GF-D8 (cell line): ENCODE results near the gene BCL7A.

Source experiments
- DNase-seq: peaks from one replicate; lab custom pipeline; 2025; lab: John Stamatoyannopoulos, UW

Gene BCL7A

GRCh38 chr12:122079532-122080081 lies 57.9 kb downstream of the BCL7A start:
- peak; percentile 14 for DNase-seq

GRCh38 chr12:122080149-122081082 lies 58.7 kb downstream of the BCL7A start:
- peak; percentile 78 for DNase-seq

GRCh38 chr12:122081083-122081696 lies 59.5 kb downstream of the BCL7A start:
- DNase-seq = peak; percentile 35

- DNase-seq = peak; percentile 86
Observed at GRCh38 chr12:122081697-122082221, 60.1 kb downstream of the BCL7A start.

GRCh38 chr12:122082621-122083356 lies 61.1 kb downstream of the BCL7A start:
- no peak for DNase-seq

DNA sequence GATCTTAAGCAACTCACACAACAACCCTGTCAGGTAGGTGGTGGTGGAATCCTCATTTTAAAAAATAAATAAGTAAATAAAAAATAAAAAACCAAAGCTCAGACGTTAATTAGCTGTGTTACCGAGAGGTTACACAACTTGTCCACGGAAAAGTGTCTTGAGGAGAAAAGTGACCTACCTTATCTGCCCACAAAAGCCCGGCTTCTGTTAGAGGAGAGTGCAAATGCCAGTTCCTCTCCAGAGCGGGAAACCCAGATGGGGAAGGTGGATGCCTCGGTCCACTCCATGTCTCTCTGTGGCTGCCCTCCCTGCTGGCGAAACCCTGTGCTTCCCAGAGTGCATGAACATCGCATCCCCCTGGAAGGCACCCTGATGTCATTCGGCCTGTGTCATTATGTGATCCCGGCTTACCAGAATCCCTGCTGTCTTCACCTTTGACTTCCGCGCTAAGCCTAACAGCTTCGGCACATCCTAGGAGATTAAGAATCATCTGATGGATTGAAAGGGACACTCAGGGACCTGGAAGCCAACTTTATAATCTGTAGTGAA lies 63.2 kb downstream of the BCL7A start:
- DNase-seq = no peak

DNA sequence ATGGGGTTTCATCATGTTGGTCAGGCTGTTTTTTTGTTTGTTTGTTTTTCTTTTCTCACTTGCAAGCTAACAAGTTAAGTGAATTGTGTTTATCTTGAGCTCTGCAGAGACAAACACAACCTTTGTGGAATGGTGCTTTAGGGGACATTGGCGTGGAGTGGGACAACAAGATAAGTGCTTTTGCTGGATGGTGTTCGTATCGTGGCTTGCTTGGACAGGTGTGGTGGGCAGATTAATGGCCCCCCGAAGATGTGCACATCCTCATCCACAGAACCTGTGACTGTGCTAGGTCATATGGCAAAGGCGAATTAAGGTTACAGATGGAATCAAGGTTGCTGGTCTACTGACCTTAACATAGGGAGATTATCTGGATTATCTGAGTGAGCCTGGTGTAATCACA lies 63.9 kb downstream of the BCL7A start:
- no peak for DNase-seq

- DNase-seq = no peak
Observed at GRCh38 chr12:122086116-122086515, 64.4 kb downstream of the BCL7A start.

- no peak for DNase-seq
Observed at GRCh38 chr12:122086641-122087285, 65.1 kb downstream of the BCL7A start.

DNA sequence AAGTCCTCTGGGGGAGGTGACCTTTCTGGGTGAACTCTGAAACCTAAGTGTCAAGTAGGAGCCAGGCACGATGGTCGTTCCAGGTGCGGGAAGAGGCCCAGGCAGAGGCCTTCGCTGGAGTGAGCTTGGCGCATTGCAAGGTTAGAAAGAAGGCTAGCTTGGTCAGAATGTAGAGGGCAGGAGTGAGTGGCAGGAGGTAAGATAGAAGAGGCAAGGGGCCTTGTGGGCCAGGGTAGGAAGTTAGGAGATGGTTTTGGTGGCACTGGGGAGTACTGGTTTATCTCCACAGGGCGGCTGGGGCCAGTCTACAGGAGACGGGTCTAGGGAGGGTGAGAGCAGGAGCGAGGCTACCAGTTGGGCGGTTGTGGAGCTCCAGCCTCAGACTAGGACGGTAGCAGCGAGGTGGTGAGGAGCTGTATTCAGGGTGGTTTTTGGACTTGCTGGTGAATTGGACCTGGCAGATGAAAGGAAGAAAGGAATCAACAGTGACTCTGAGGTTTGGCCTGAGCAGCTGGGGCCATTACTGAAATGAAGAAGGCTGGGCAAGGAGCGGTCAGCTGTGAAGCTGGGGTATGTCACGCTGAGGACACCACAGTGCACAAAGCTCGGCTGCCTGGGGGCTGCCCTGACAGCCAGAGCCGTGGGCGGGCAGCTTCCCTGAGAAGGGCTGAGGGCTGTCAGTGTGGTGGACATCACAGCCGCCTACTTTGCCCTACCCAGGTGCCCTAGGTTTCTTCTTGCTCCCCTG lies 65.9 kb downstream of the BCL7A start:
- no peak for DNase-seq

GRCh38 chr12:122088179-122088810 lies 66.6 kb downstream of the BCL7A start:
- DNase-seq = no peak

- DNase-seq = no peak
Observed at GRCh38 chr12:122089077-122089476, 67.4 kb downstream of the BCL7A start.

DNA sequence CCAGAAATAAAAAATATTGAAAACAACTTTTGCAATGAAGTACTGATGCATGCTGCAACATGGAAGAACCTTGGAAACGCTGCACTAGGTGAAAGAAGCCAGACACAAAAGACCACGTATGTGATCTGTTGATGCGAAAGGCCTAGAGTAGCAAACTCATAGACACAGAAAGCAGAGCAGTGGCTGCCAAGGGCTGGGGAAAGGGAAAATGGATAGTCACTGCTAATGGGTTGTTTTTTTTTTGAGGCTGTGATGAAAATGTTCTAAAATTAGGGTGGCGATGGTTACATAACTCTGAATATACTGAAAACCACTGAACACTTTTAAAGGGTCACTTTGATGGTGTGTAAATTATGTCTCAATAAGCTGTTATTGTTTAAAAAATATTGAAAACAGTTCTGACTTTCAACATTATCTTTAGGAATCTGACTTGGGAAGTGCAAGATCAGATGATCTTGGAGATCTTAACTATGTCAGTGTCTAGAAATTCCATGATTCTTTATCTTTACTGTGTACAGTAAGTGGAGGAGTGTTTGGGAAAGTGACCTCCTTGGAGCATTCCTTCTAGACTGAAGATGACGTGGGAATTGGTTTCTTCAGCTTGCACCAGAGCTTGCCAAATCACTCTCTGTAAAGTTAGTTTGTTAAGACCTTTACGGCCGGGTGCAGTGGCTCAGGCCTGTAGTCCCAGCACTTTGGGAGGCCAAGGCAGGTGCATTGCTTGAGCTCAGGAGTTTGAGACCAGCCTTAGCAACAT lies 69.3 kb downstream of the BCL7A start:
- no peak for DNase-seq

- no peak for DNase-seq
Observed at GRCh38 chr12:122093098-122093883, 71.6 kb downstream of the BCL7A start.

GRCh38 chr12:122094137-122094734 lies 72.6 kb downstream of the BCL7A start:
- no peak for DNase-seq

DNA sequence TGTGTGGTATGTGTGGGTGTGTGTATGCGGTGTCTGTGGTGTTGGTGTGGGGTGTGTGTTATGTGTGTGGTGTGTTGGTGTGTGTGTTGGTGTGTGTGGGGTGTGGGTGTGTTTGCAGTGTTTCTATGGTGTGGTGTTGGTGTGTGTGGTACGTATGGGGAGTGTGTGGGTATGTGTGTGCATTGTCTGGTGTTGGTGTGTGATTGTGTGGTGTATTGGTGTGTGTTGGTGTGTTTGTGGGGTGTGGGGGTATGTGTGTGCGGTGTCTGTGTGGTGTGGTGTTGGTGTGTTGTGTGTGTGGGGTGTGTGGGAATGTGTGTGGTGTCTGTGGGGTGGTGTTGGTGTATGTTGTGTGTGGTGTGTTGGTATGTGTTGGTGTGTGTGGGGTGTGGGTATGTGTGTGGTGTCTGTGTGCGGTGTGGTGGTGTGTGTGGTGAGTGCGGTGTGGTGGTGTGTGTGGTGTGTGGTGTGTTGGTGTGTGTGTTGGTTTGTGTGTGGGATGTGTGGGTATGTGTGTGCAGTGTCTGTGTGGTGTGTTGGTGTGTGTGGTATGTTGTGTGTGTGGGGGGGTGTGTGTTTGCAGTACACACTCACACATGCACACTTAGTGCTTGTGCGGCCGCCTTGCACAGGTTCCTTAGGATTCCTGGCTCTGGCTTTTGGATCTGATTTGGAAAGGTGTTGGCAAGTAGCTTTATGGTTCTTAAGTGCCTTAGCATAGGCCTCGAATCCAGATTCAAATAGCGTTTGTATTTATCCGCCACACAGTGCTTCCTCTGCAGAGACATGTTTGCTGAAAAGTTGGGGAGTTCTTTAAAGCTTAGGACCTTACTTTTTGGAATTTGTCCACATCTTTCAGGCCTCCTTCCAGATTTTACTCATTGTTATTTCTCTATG lies 73.3 kb downstream of the BCL7A start:
- DNase-seq = no peak

DNA sequence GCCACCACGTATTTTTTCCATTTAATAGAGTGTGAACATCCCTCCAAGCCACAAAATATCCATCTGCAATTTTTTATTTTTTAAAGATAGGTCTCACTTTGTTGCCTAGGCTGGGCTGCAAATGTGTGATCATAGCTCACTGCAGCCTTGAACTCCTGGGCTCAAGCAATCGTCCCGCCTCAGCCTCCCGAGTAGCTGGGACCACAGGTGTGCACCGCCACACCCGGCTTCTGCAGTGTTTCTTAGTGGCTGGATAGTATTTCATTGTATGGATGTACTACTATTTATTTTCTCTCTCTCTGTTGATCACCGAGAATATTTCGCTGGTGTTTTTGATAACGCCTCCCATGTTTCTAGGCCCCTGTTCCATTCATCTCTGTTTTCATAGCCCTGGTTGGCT lies 74.3 kb downstream of the BCL7A start:
- DNase-seq = no peak
